ENCODE data around the gene HGS. TPM values are rescaled to one million over a fixed set of nuclear protein-coding genes. Genes with fewer than 3 reads are reported as not detected.

HGS gene
- 69.5 and 83.4 TPM in 2 replicates for total RNA-seq

GRCh38 chr17:81683584-81684441, at the start of gene HGS, which contains the start of gene ARL16:
Gene HGS, plus strand, starts transcription at chr17:81684011. Its CDS starts 56 bp downstream, at chr17:81684067.
Gene ARL16, minus strand, starts transcription at chr17:81683797. Its CDS starts 44 bp downstream, at chr17:81683753.

GRCh38 chr17:81636505-81637288, 47.1 kb upstream of the HGS start, which contains the start of the genes NPLOC4 and TSPAN10:
Gene NPLOC4, minus strand, starts transcription at chr17:81637112. Its CDS starts 182 bp downstream, at chr17:81636930.
Gene TSPAN10, plus strand, starts transcription at chr17:81637196. Its CDS starts 5,217 bp downstream, at chr17:81642413.

GRCh38 chr17:81656118-81656743, 27.6 kb upstream of the HGS start, which contains the start of gene PDE6G:
Gene PDE6G, minus strand, starts transcription at chr17:81656542. Its CDS starts 3,237 bp downstream, at chr17:81653305.

GRCh38 chr17:81666342-81667191, 17.2 kb upstream of the HGS start, which contains the start of the genes CCDC137 and OXLD1:
Gene CCDC137, plus strand, starts transcription at chr17:81666737. Its CDS starts 30 bp downstream, at chr17:81666767.
Gene OXLD1, minus strand, starts transcription at chr17:81666605. Its CDS starts 28 bp downstream, at chr17:81666577.

GRCh38 chr17:81702934-81703746, 19.3 kb downstream of the HGS start, which contains the start of gene MRPL12:
Gene MRPL12, plus strand, starts transcription at chr17:81703367. Its CDS starts 135 bp downstream, at chr17:81703502.

GRCh38 chr17:81711814-81712467, 28.1 kb downstream of the HGS start, which contains the start of gene SLC25A10:
Gene SLC25A10, plus strand, starts transcription at chr17:81712284. Its CDS starts 143 bp downstream, at chr17:81712427.

Small RNA genes within 50 kb of the gene (small RNA-seq; reads per million reads assigned to genes)
- gene MIR6786 = not detected

Other genes with a start within 250 kb of the HGS start
- gene ACTG1, start 171.2 kb upstream of the HGS start, total RNA-seq = 8,564 and 11,024 TPM in 2 replicates
- gene FSCN2, start 155.6 kb upstream of the HGS start, total RNA-seq = 2.4 and 3.4 TPM in 2 replicates
- 27.8 and 31.5 TPM in 2 replicates for gene FAAP100, start 131.7 kb upstream of the HGS start, total RNA-seq
- 64.6 and 78.3 TPM in 2 replicates for gene NPLOC4, start 46.9 kb upstream of the HGS start, total RNA-seq
- gene TSPAN10, start 46.8 kb upstream of the HGS start, total RNA-seq = 2.9 and 4.3 TPM in 2 replicates
- 0.54 and 0.65 TPM in 2 replicates for gene PDE6G, start 27.5 kb upstream of the HGS start, total RNA-seq
- 14.4 and 16.1 TPM in 2 replicates for gene OXLD1, start 17.4 kb upstream of the HGS start, total RNA-seq
- gene CCDC137, start 17.3 kb upstream of the HGS start, total RNA-seq = 7.2 and 7.4 TPM in 2 replicates
- 27.1 and 29.9 TPM in 2 replicates for gene ARL16, start 214 bp upstream of the HGS start, total RNA-seq
- gene MRPL12, start 19.4 kb downstream of the HGS start, total RNA-seq = 15.7 and 17.6 TPM in 2 replicates
- 8.9 and 10.2 TPM in 2 replicates for gene SLC25A10, start 28.3 kb downstream of the HGS start, total RNA-seq
- gene GCGR, start 120.1 kb downstream of the HGS start, total RNA-seq = not detected in 2 replicates
- 74.4 and 76.3 TPM in 2 replicates for gene MCRIP1, start 149.3 kb downstream of the HGS start, total RNA-seq
- gene PPP1R27, start 151.0 kb downstream of the HGS start, total RNA-seq = not detected in 2 replicates
- 1,029 and 1,052 TPM in 2 replicates for gene P4HB, start 176.5 kb downstream of the HGS start, total RNA-seq
- gene ARHGDIA, start 187.3 kb downstream of the HGS start, total RNA-seq = 101 and 134 TPM in 2 replicates
- gene ALYREF, start 207.6 kb downstream of the HGS start, total RNA-seq = 73.4 and 74.3 TPM in 2 replicates
- 121 and 124 TPM in 2 replicates for gene ANAPC11, start 207.7 kb downstream of the HGS start, total RNA-seq
- gene NPB, start 218.2 kb downstream of the HGS start, total RNA-seq = 0.13 and 0.43 TPM in 2 replicates
- gene PCYT2, start 227.4 kb downstream of the HGS start, total RNA-seq = 29.8 and 32.8 TPM in 2 replicates
- 15.4 and 15.7 TPM in 2 replicates for gene SIRT7, start 234.2 kb downstream of the HGS start, total RNA-seq
- gene MAFG, start 243.7 kb downstream of the HGS start, total RNA-seq = 12.9 and 14.5 TPM in 2 replicates

Data from articular chondrocyte of knee joint (primary cell).